ENCODE measurements around the gene UNC119. TPM values are rescaled to one million over a fixed set of nuclear protein-coding genes. Genes with fewer than 3 reads are reported as not detected.

The UNC119 gene
- total RNA-seq, 2 experiments from 2014 or later: 14.2 to 14.9 TPM

DNA sequence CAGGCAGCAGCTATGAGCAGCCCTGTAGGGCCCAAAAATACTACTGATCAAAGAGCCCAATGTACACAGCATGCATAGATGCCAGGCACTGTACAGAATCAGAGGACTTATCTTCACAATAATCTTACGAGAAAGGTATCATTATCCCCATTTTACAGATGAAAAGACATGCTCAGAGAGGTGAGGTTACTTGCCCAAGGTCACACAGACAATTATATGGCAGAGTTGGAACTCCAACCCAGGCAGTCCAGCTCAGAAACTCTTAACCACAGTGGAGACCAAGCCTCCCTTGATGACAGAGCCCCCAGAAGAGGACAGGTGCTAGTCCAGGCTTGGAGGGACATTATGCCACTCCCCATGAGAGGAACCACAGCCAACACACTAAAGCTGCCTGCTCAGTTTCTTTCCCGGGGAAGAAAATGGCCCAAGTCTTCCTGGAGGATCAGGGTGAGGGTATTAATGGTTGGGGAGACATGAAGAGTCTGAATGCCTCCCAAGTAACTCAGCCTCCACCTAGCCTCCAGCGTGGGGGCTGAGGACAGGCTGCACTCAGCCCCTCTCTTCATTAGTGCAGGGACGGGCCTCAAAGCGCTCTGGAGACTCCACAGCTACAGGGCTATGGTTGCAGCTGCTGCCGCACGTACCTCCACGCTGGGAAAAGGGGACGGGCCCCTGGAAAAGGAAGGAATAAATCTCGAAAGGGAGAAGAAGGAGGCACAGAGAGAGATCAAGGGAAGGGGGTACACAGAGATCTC, 826 bp downstream of the UNC119 start:
- intact Hi-C loops (cut with micrococcal nuclease; ENCODE audit: unreplicated experiment): loop anchor here (5.0 kb wide), 1 partner anchor 61 kb away; the partner anchor contains the start of gene RSKR
- no TSS peak for BruUV-seq (replicated peaks)
- H3K36me3 ChIP-seq (ENCODE audit: insufficient read depth, low read length): peaks cover 34% of the 10 kb centered on the region; the same call in 1 of the 2 replicates

DNA sequence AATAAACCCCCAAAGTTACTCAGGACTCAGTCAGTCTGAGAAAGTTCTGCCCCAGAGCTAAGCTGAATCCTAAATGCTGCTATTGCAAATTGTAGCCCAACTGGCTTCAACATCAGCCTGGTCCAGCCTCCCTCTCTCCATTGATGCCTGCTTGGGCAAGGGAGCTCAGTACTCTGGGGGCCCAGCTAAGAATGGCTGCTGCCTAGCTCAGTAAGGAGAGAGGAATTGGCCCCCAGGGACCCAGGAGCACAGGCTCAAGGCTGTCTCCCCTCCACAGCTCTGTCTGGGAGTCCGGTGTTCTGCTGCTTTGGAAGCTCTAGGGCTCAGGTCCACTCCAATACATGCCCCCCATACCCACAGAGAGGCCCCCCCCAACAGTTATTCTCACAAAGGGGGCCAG, 1.6 kb downstream of the UNC119 start:
- peaks cover 26% of the 10 kb centered on the region for H3K4me1 ChIP-seq (ENCODE audit: insufficient read depth, low read length, poor library complexity, severe bottlenecking)
- no peak overlapping the region for H3K4me3 ChIP-seq (ENCODE audit: low read depth, low read length, poor library complexity, severe bottlenecking)
- no peaks in the 10 kb centered on the region for H3K9me3 ChIP-seq (ENCODE audit: low read length)
- no peak overlapping the region for H2AFZ ChIP-seq (ENCODE audit: low read length)
- H3K27ac ChIP-seq (ENCODE audit: low read depth, low read length, poor library complexity, severe bottlenecking): no peak overlapping the region
- CTCF ChIA-PET (ENCODE audit: unreplicated experiment): no interaction called here
- no peaks in the 10 kb centered on the region for H4K20me1 ChIP-seq (ENCODE audit: insufficient read depth, low read length)
- POLR2A ChIA-PET: interaction anchor here (0.6 to 1.5 kb wide), 4 partner anchors 20 to 113 kb away, joined by 3 to 5 read pairs (median 4); partner anchors contain the start of genes ALDOC, PIGS, SDF2 and SUPT6H
- no peaks in the 10 kb centered on the region for H3K9me2 ChIP-seq (ENCODE audit: insufficient read depth, low read length)
- TF ChIP-seq EZH2phosphoT487 (IDR thresholded peaks at IDR 0.05; ENCODE audit: borderline replicate concordance, low read depth, low read length): no peak
- TF ChIP-seq, protein P1, sequence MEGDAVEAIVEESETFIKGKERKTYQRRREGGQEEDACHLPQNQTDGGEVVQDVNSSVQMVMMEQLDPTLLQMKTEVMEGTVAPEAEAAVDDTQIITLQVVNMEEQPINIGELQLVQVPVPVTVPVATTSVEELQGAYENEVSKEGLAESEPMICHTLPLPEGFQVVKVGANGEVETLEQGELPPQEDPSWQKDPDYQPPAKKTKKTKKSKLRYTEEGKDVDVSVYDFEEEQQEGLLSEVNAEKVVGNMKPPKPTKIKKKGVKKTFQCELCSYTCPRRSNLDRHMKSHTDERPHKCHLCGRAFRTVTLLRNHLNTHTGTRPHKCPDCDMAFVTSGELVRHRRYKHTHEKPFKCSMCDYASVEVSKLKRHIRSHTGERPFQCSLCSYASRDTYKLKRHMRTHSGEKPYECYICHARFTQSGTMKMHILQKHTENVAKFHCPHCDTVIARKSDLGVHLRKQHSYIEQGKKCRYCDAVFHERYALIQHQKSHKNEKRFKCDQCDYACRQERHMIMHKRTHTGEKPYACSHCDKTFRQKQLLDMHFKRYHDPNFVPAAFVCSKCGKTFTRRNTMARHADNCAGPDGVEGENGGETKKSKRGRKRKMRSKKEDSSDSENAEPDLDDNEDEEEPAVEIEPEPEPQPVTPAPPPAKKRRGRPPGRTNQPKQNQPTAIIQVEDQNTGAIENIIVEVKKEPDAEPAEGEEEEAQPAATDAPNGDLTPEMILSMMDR (conservative IDR thresholded peaks at IDR 0.05; ENCODE audit: low read length): no peak
- intact Hi-C loops (cut with micrococcal nuclease; ENCODE audit: unreplicated experiment): loop anchor here (5.0 kb wide), 1 partner anchor 61 kb away; the partner anchor contains the start of gene RSKR
- H3K36me3 ChIP-seq (ENCODE audit: insufficient read depth, low read length): peaks cover 27% of the 10 kb centered on the region; the same call in 1 of the 2 replicates
- H3K4me2 ChIP-seq (ENCODE audit: low read length): no peak overlapping the region
- no TSS peak for BruUV-seq (replicated peaks)
- DNase-seq (ENCODE audit: low spot score): no peak
- H3K79me2 ChIP-seq (ENCODE audit: insufficient read depth, low read depth, low read length): no peaks in the 10 kb centered on the region

More for the DNA sequence above, 826 bp downstream of the UNC119 start:
- no peak for DNase-seq (ENCODE audit: low spot score)
- no peak overlapping the region for H2AFZ ChIP-seq (ENCODE audit: low read length)
- no peaks in the 10 kb centered on the region for H3K79me2 ChIP-seq (ENCODE audit: insufficient read depth, low read depth, low read length)
- H3K27ac ChIP-seq (ENCODE audit: low read depth, low read length, poor library complexity, severe bottlenecking): no peak overlapping the region
- ChIA-PET CTCF (ENCODE audit: unreplicated experiment) (interaction anchor here (0.5 kb wide), 1 partner anchor 50 kb away, joined by 4 read pairs; no protein-coding TSS in a partner anchor), POLR2A (interaction anchor here (0.6 to 1.5 kb wide), 4 partner anchors 20 to 114 kb away, joined by 3 to 5 read pairs (median 4); partner anchors contain the start of genes ALDOC, PIGS, SDF2 and SUPT6H)
- peak overlapping the region; percentile 90 for H3K4me2 ChIP-seq (ENCODE audit: low read length)
- no peak for TF ChIP-seq EZH2phosphoT487 (IDR thresholded peaks at IDR 0.05; ENCODE audit: borderline replicate concordance, low read depth, low read length)
- TF ChIP-seq, protein P1 (conservative IDR thresholded peaks at IDR 0.05; ENCODE audit: low read length): no peak
- H3K9me2 ChIP-seq (ENCODE audit: insufficient read depth, low read length): no peaks in the 10 kb centered on the region
- H3K4me1 ChIP-seq (ENCODE audit: insufficient read depth, low read length, poor library complexity, severe bottlenecking): peaks cover 26% of the 10 kb centered on the region
- H4K20me1 ChIP-seq (ENCODE audit: insufficient read depth, low read length): no peaks in the 10 kb centered on the region
- no peaks in the 10 kb centered on the region for H3K9me3 ChIP-seq (ENCODE audit: low read length)
- H3K4me3 ChIP-seq (ENCODE audit: low read depth, low read length, poor library complexity, severe bottlenecking): peak overlapping the region; percentile 73

Measured in OCI-LY7 (cell line).